BLaER1 (cell line): ENCODE measurements around the gene FLCN.

Source experiments
- H3K27ac ChIP-seq: shearing (Covaris generic); formaldehyde crosslinking; 2 replicates; pipeline ENCODE4 v1.8.1; 2022
- H3K27me3 ChIP-seq: shearing (Covaris generic); formaldehyde crosslinking; 2 replicates; pipeline ENCODE4 v1.8.1; 2022
- H3K36me3 ChIP-seq: shearing (Covaris generic); formaldehyde crosslinking; 2 replicates; pipeline ENCODE4 v1.8.1; 2022
- H3K4me1 ChIP-seq: shearing (Covaris generic); formaldehyde crosslinking; 2 replicates; pipeline ENCODE4 v1.8.1; 2022
- H3K4me2 ChIP-seq: shearing (Covaris generic); formaldehyde crosslinking; 2 replicates; pipeline ENCODE4 v1.8.1; 2022
- H3K4me3 ChIP-seq: shearing (Covaris generic); formaldehyde crosslinking; 2 replicates; pipeline ENCODE4 v1.8.1; 2022
- H3K9ac ChIP-seq: shearing (Covaris generic); formaldehyde crosslinking; 2 replicates; pipeline ENCODE4 v1.8.1; 2022
- H3K9me3 ChIP-seq: shearing (Covaris generic); formaldehyde crosslinking; 2 replicates; pipeline ENCODE4 v1.8.1; 2022
- H4K20me1 ChIP-seq: shearing (Covaris generic); formaldehyde crosslinking; 2 replicates; pipeline ENCODE4 v1.8.1; 2022
- Cebpa-rat ChIP-seq: shearing (Covaris generic); IDR thresholded peaks from 2 replicates; pipeline ENCODE4 v1.8.1; 2022

The FLCN gene

GRCh38 chr17:17181666-17182597 is 55.0 kb downstream of the FLCN start:
- Histone ChIP-seq H3K4me2 (peak overlapping the region; percentile 95), H4K20me1 (peaks cover 52% of the 10 kb centered on the region), H3K27me3 (no peaks in the 10 kb centered on the region), H3K4me3 (peak overlapping the region; percentile 54), H3K36me3 (peaks cover 54% of the 10 kb centered on the region), H3K4me1 (peaks cover 100% of the 10 kb centered on the region), H3K9me3 (no peaks in the 10 kb centered on the region), H3K9ac (peak overlapping the region; percentile 60), H3K27ac (peak overlapping the region; percentile 71)
- TF ChIP-seq Cebpa-rat: peak; percentile 35; the same call in 1 of the 2 replicates

- Histone ChIP-seq H3K36me3 (peaks cover 62% of the 10 kb centered on the region), H3K27me3 (no peaks in the 10 kb centered on the region), H3K9me3 (no peaks in the 10 kb centered on the region), H3K9ac (no peak overlapping the region), H4K20me1 (peaks cover 61% of the 10 kb centered on the region), H3K4me2 (peak overlapping the region; percentile 95), H3K4me1 (peaks cover 100% of the 10 kb centered on the region), H3K27ac (no peak overlapping the region), H3K4me3 (no peak overlapping the region)
- TF ChIP-seq Cebpa-rat: no peak
Measured at GRCh38 chr17:17180741-17181525, 56.0 kb downstream of the FLCN start.

DNA sequence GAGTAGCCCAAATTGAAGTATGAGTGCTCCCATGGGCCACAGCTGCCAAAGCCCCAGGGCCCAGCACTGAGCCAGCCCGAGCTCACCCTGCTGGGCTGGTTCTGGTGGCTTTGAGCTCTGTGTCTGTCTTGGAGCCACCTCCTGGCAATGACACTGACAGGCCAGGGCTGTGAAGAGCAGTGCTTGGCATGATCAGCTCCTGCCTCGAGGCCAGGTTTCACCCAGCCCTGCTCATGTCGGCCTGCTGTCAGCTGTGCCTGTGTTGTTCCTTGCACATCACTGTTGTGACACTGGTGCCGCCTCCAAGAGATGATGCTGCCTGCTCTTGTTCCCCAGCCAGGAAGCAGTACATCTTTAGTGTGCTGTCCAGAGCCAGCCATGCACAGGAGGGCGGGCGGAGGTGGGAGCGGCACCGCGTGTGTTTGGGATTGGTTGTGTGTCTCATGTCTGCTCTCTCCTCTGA is 56.8 kb downstream of the FLCN start:
- Histone ChIP-seq H3K4me1 (peaks cover 100% of the 10 kb centered on the region), H3K9ac (no peak overlapping the region), H3K27me3 (no peaks in the 10 kb centered on the region), H3K4me2 (peak overlapping the region; percentile 95), H3K27ac (no peak overlapping the region), H4K20me1 (peaks cover 69% of the 10 kb centered on the region), H3K4me3 (no peak overlapping the region), H3K36me3 (peaks cover 67% of the 10 kb centered on the region), H3K9me3 (no peaks in the 10 kb centered on the region)
- no peak for TF ChIP-seq Cebpa-rat

GRCh38 chr17:17179371-17179827 is 57.6 kb downstream of the FLCN start:
- H3K9ac ChIP-seq: no peak overlapping the region
- TF ChIP-seq Cebpa-rat: no peak
- no peaks in the 10 kb centered on the region for H3K27me3 ChIP-seq
- no peak overlapping the region for H3K4me3 ChIP-seq
- no peaks in the 10 kb centered on the region for H3K9me3 ChIP-seq
- H3K27ac ChIP-seq: no peak overlapping the region
- peaks cover 100% of the 10 kb centered on the region for H3K4me1 ChIP-seq
- peak overlapping the region; percentile 95 for H3K4me2 ChIP-seq
- H3K36me3 ChIP-seq: peaks cover 72% of the 10 kb centered on the region
- H4K20me1 ChIP-seq: peaks cover 76% of the 10 kb centered on the region

GRCh38 chr17:17177176-17177575 is 59.8 kb downstream of the FLCN start:
- Histone ChIP-seq H3K4me1 (peaks cover 100% of the 10 kb centered on the region), H3K27me3 (no peaks in the 10 kb centered on the region), H3K36me3 (peaks cover 84% of the 10 kb centered on the region), H3K9me3 (no peaks in the 10 kb centered on the region), H3K4me2 (peak overlapping the region; percentile 84), H3K9ac (peak overlapping the region; percentile 44; the same call in 1 of the 2 replicates), H4K20me1 (peaks cover 84% of the 10 kb centered on the region), H3K27ac (peak overlapping the region; percentile 50; the same call in 1 of the 2 replicates), H3K4me3 (peak overlapping the region; percentile 25; the same call in 1 of the 2 replicates)
- TF ChIP-seq Cebpa-rat: no peak

GRCh38 chr17:17176341-17176740 is 60.6 kb downstream of the FLCN start:
- Histone ChIP-seq H3K27me3 (no peaks in the 10 kb centered on the region), H3K9me3 (no peaks in the 10 kb centered on the region), H3K4me3 (peak overlapping the region; percentile 25; the same call in 1 of the 2 replicates), H3K27ac (peak overlapping the region; percentile 50; the same call in 1 of the 2 replicates), H4K20me1 (peaks cover 84% of the 10 kb centered on the region), H3K4me2 (peak overlapping the region; percentile 84), H3K36me3 (peaks cover 92% of the 10 kb centered on the region), H3K9ac (peak overlapping the region; percentile 44; the same call in 1 of the 2 replicates), H3K4me1 (peaks cover 100% of the 10 kb centered on the region)
- TF ChIP-seq Cebpa-rat: no peak

DNA sequence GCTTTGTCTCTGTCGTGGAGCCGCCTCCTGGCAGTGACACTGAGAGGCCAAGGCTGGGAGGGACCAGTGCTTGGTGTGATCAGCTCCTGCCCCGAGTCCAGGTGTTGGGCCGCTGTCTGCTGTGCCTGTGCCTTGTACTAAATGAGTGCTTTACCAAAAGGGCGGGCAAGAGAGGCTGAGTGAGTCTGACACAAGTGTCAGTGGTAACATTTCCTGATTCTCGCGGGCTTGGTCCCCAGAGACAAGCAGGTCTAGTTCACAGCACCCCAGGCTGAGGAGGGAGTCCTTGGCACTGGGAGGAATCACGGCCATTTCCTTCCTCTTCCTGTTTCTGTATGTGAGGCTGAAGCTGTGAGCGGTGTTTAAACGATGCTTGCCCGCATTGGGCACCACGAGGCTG is 61.1 kb downstream of the FLCN start:
- no peak for TF ChIP-seq Cebpa-rat
- Histone ChIP-seq H3K27ac (peak overlapping the region; percentile 60; the same call in 1 of the 2 replicates), H3K27me3 (no peaks in the 10 kb centered on the region), H3K9ac (peak overlapping the region; percentile 9; the same call in 1 of the 2 replicates), H3K36me3 (peaks cover 93% of the 10 kb centered on the region), H3K9me3 (no peaks in the 10 kb centered on the region), H3K4me2 (peak overlapping the region; percentile 84), H4K20me1 (peaks cover 84% of the 10 kb centered on the region), H3K4me1 (peaks cover 100% of the 10 kb centered on the region), H3K4me3 (peak overlapping the region; percentile 25; the same call in 1 of the 2 replicates)

- peak overlapping the region; percentile 5; the same call in 1 of the 2 replicates for H3K4me3 ChIP-seq
- H4K20me1 ChIP-seq: peaks cover 84% of the 10 kb centered on the region
- no peaks in the 10 kb centered on the region for H3K9me3 ChIP-seq
- H3K27me3 ChIP-seq: no peaks in the 10 kb centered on the region
- peak overlapping the region; percentile 9; the same call in 1 of the 2 replicates for H3K9ac ChIP-seq
- H3K36me3 ChIP-seq: peaks cover 93% of the 10 kb centered on the region
- no peak for TF ChIP-seq Cebpa-rat
- H3K4me2 ChIP-seq: peak overlapping the region; percentile 84
- peaks cover 100% of the 10 kb centered on the region for H3K4me1 ChIP-seq
- H3K27ac ChIP-seq: peak overlapping the region; percentile 60
Measured at GRCh38 chr17:17175340-17175739, 61.6 kb downstream of the FLCN start.

GRCh38 chr17:17173921-17174320 is 63.0 kb downstream of the FLCN start:
- H3K4me3 ChIP-seq: no peak overlapping the region
- H3K9ac ChIP-seq: peak overlapping the region; percentile 31; the same call in 1 of the 2 replicates
- peak overlapping the region; percentile 84 for H3K4me2 ChIP-seq
- TF ChIP-seq Cebpa-rat: no peak
- no peaks in the 10 kb centered on the region for H3K27me3 ChIP-seq
- H3K36me3 ChIP-seq: peaks cover 93% of the 10 kb centered on the region
- H3K4me1 ChIP-seq: peaks cover 100% of the 10 kb centered on the region
- no peaks in the 10 kb centered on the region for H3K9me3 ChIP-seq
- peaks cover 90% of the 10 kb centered on the region for H4K20me1 ChIP-seq
- peak overlapping the region; percentile 49; the same call in 1 of the 2 replicates for H3K27ac ChIP-seq
